Neuronal stem cell (in vitro differentiated cells): ENCODE results near the gene ANO1.
A peak's percentile ranks its signal among the peaks of the same experiment; 100 is the strongest.

Experiments
- DNase-seq: peaks from one replicate; pipeline ENCODE4 v3.0.0-alpha.2; 2013; ENCODE audit warnings: low spot score
- H2AFZ ChIP-seq: one replicate; pipeline ENCODE4 v1.6.1; 2013; ENCODE audit warnings: mild to moderate bottlenecking, low read length, inconsistent platforms
- H2AK5ac ChIP-seq: 2 replicates; pipeline ENCODE4 v1.6.1; 2013; ENCODE audit warnings: low read depth, mild to moderate bottlenecking, inconsistent platforms, low read length, moderate library complexity, mixed read lengths
- H2BK120ac ChIP-seq: 2 replicates; pipeline ENCODE4 v1.6.1; 2013; ENCODE audit warnings: low read depth, mild to moderate bottlenecking, inconsistent platforms, low read length, moderate library complexity, mixed read lengths
- H2BK12ac ChIP-seq: one replicate; pipeline ENCODE4 v1.6.1; 2013; ENCODE audit warnings: low read length, inconsistent platforms
- H2BK15ac ChIP-seq: 2 replicates; pipeline ENCODE4 v1.6.1; 2013; ENCODE audit warnings: mild to moderate bottlenecking, low read length, inconsistent platforms, mixed read lengths
- H2BK5ac ChIP-seq: one replicate; pipeline ENCODE4 v1.6.1; 2013; ENCODE audit warnings: inconsistent platforms, mild to moderate bottlenecking, low read length, moderate library complexity
- H3K14ac ChIP-seq: one replicate; pipeline ENCODE4 v1.6.1; 2013; ENCODE audit warnings: low read length, inconsistent platforms
- H3K18ac ChIP-seq: 2 replicates; pipeline ENCODE4 v1.6.1; 2013; ENCODE audit warnings: low read length, inconsistent platforms
- H3K23ac ChIP-seq: 2 replicates; pipeline ENCODE4 v1.6.1; 2013; ENCODE audit warnings: low read depth, mild to moderate bottlenecking, mixed read lengths, low read length, inconsistent platforms; ENCODE audit not compliant: poor library complexity
- H3K27ac ChIP-seq: replicated peaks from 3 replicates; pipeline ENCODE4 v1.5.1; 2013; ENCODE audit warnings: low read length, inconsistent platforms
- H3K27me3 ChIP-seq, 3 experiments: 2 replicates each; pipeline ENCODE4 v1.6.1; 2013; ENCODE audit warnings: low read length in 3 of 3, mild to moderate bottlenecking in 2 of 3, inconsistent platforms in 1 of 3, low read depth in 1 of 3, mixed read lengths in 1 of 3, moderate library complexity in 1 of 3; ENCODE audit not compliant: control insufficient read depth in 3 of 3, insufficient read depth in 3 of 3
- H3K36me3 ChIP-seq, 2 donors: replicated peaks in 1 of 2; 2 replicates each; pipeline ENCODE4 v1.6.1; 2013; ENCODE audit warnings: low read length in 2 of 2; ENCODE audit not compliant: control insufficient read depth in 2 of 2, insufficient read depth in 2 of 2
- H3K4ac ChIP-seq: 2 replicates; pipeline ENCODE4 v1.6.1; 2013; ENCODE audit warnings: inconsistent platforms, mild to moderate bottlenecking, low read length, moderate library complexity
- H3K4me1 ChIP-seq, 2 donors: 1 replicate in 1 of 2; 2 replicates in 1 of 2; pipeline ENCODE4 v1.6.1; 2013; ENCODE audit warnings: low read length in 2 of 2, low read depth in 1 of 2; ENCODE audit not compliant: control insufficient read depth in 2 of 2, insufficient read depth in 1 of 2
- H3K4me2 ChIP-seq: one replicate; pipeline ENCODE4 v1.6.1; 2013; ENCODE audit warnings: mild to moderate bottlenecking, low read length, inconsistent platforms; ENCODE audit not compliant: insufficient read depth, poor library complexity, severe bottlenecking
- H3K4me3 ChIP-seq, 2 donors: 2 replicates each; pipeline ENCODE4 v1.5.1; 2013; ENCODE audit warnings: low read length in 2 of 2, mild to moderate bottlenecking in 2 of 2, inconsistent platforms in 1 of 2, moderate library complexity in 1 of 2
- H3K79me1 ChIP-seq: one replicate; pipeline ENCODE4 v1.6.1; 2013; ENCODE audit warnings: low read depth, mild to moderate bottlenecking, inconsistent platforms, low read length, moderate library complexity
- H3K9ac ChIP-seq: one replicate; pipeline ENCODE4 v1.6.1; 2013; ENCODE audit warnings: mild to moderate bottlenecking, low read depth, low read length, inconsistent platforms; ENCODE audit not compliant: poor library complexity
- H3K9me3 ChIP-seq, 2 donors: replicated peaks in 1 of 2; 2 replicates each; pipeline versions ENCODE3 to v1.6.1; 2013; ENCODE audit warnings: low read length in 2 of 2, mild to moderate bottlenecking in 2 of 2, inconsistent platforms in 1 of 2, low read depth in 1 of 2, mixed read lengths in 1 of 2, moderate library complexity in 1 of 2; ENCODE audit not compliant: control insufficient read depth in 2 of 2, insufficient read depth in 1 of 2
- H4K8ac ChIP-seq: one replicate; pipeline ENCODE4 v1.6.1; 2013; ENCODE audit warnings: low read depth, mild to moderate bottlenecking, inconsistent platforms, low read length, moderate library complexity
- H4K91ac ChIP-seq: one replicate; pipeline ENCODE4 v1.6.1; 2013; ENCODE audit warnings: low read length, low read depth, mild to moderate bottlenecking, inconsistent platforms; ENCODE audit not compliant: poor library complexity
- WGBS, 2 donors: extraction: QIAGEN DNeasy Blood & Tissue Kit; methylation state at CpG; one replicate each; pipeline ENCODE4 v1.1.7; 2013; ENCODE audit warnings: missing lambda C conversion rate in 2 of 2, mixed read lengths in 1 of 2; ENCODE audit not compliant: insufficient read length in 2 of 2, insufficient replicate concordance in 1 of 2; ENCODE audit errors: extremely low coverage in 2 of 2; 5-methylcytosine and 5-hydroxymethylcytosine counted together

ANO1 gene

DNA sequence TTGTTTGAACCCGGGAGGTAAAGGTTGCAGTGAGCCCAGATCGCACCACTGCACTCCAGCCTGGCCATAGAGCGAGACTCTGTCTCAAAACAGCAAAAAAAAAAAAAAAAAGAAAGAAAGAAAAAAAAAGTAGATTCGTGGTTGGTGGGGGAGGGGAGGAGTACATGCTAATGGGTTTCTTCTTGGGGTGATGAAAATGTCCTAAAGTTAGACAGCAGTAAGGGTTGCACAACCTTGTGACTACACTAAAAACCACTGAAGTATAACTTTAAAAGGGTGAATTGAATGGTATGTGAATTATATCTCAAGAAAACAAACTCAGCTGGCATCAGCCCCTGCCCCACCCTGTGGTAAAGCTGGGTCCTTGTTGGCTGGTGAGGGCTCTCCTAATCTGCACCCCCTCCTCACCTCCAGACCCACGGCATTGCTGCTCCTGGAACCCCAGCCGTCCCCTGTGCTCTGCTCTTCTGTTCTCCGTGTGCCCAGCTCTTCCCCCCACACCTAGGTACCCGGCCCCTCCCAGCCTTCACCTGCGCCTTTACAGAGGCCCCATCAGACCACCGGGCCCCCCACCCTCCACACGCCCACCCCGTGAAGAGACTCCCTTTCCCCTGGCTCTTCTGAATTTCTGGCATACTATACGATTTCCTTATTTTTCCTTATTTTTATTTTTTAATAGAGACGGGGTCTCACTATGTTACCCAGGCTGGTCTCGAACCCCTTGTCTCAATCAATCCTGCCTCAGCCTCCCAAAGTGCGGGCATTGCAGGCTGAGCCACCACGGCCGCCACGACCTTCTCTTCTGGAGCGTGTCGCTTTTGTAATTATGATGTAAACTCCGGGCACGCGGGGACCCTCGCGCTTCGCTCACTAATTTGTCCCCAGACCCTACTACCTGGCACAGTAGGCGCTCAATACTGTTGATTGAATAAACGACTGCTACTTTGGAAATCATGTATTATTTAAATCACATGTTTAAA, 124.1 kb downstream of the ANO1 start:
- Histone ChIP-seq H4K91ac (no peak overlapping the region), H3K4me3 (peak overlapping the region in 1 of 2 donors; percentile 99), H3K4me2 (peak overlapping the region; percentile 76), H2AFZ (peak overlapping the region; percentile 87), H2AK5ac (peak overlapping the region; percentile 74), H2BK120ac (no peak overlapping the region), H3K27me3 (no peaks in the 10 kb centered on the region), H3K14ac (no peak overlapping the region), H3K27ac (no peak overlapping the region), H2BK12ac (no peak overlapping the region), H3K9ac (no peak overlapping the region), H3K79me1 (peaks cover 18% of the 10 kb centered on the region), H3K4ac (peak overlapping the region; percentile 10), H3K18ac (no peak overlapping the region), H2BK15ac (no peak overlapping the region), H2BK5ac (no peak overlapping the region), H3K9me3 (no peaks in the 10 kb centered on the region), H3K23ac (no peak overlapping the region), H4K8ac (no peak overlapping the region), H3K4me1 (peaks cover 8 to 9% of the 10 kb centered on the region in 2 donors), H3K36me3 (peaks cover 14 to 27% of the 10 kb centered on the region in 2 donors)
- 100% methylated on average over 1 of the region's 29 CpGs; no CpG with 5 or more reads in 1 of the 2 donors for WGBS, 2 donors
- no peak for DNase-seq

DNA sequence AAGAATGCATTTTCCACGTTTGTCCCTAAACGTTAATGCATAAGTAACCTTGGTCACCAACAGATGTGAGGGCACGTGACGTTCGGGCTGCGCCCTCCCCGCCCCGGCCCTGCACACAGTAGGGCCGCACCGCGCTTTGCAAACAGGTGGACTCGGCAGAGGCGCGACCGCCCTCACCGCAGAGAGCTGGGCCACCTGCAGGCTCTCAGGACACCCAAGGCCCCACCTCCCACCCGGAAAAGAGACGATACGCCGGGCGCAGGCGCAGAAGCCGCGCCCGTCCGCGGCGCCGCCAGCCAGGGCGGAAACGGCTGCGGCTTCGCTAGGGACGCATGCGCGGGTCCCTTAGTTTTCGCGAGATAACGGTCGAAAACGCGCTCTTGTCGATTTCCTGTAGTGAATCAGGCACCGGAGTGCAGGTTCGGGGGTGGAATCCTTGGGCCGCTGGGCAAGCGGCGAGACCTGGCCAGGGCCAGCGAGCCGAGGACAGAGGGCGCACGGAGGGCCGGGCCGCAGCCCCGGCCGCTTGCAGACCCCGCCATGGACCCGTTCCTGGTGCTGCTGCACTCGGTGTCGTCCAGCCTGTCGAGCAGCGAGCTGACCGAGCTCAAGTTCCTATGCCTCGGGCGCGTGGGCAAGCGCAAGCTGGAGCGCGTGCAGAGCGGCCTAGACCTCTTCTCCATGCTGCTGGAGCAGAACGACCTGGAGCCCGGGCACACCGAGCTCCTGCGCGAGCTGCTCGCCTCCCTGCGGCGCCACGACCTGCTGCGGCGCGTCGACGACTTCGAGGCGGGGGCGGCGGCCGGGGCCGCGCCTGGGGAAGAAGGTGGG, 125.0 kb downstream of the ANO1 start, which contains the start of gene FADD:
FADD (plus strand) TSS at position 377 of the 831 bp plus-strand sequence; CDS start at position 541, 164 bp downstream.
- H2BK15ac ChIP-seq = peak within 1 kb of the TSS; percentile 71
- peak; percentile 90 for DNase-seq
- H3K4me3 ChIP-seq = peak within 1 kb of the TSS; percentile 95 to 99
- peaks cover 21% of the 10 kb centered on the region for H3K79me1 ChIP-seq
- H3K27me3 ChIP-seq = no peaks in the 10 kb centered on the region
- peak within 1 kb of the TSS; percentile 76 for H3K4me2 ChIP-seq
- peak within 1 kb of the TSS; percentile 90 for H4K8ac ChIP-seq
- H2AFZ ChIP-seq = peak within 1 kb of the TSS; percentile 87
- peak within 1 kb of the TSS; percentile 99 for H3K18ac ChIP-seq
- no peaks in the 10 kb centered on the region for H3K9me3 ChIP-seq
- WGBS, 2 donors = no CpG with 5 or more reads among the region's 91 CpGs
- H3K9ac ChIP-seq = peak within 1 kb of the TSS; percentile 100
- H3K27ac ChIP-seq = peak within 1 kb of the TSS; percentile 65
- H3K36me3 ChIP-seq = peaks cover 19 to 36% of the 10 kb centered on the region in 2 donors
- peak within 1 kb of the TSS; percentile 50 for H2BK12ac ChIP-seq
- H3K14ac ChIP-seq = peak within 1 kb of the TSS; percentile 94
- peak within 1 kb of the TSS; percentile 80 for H2BK5ac ChIP-seq
- peak within 1 kb of the TSS; percentile 95 for H3K4ac ChIP-seq
- H2AK5ac ChIP-seq = peak within 1 kb of the TSS; percentile 91
- H3K23ac ChIP-seq = peak within 1 kb of the TSS; percentile 100
- peaks cover 8 to 9% of the 10 kb centered on the region in 2 donors for H3K4me1 ChIP-seq
- H4K91ac ChIP-seq = no peak within 1 kb of the TSS
- H2BK120ac ChIP-seq = peak within 1 kb of the TSS; percentile 74

DNA sequence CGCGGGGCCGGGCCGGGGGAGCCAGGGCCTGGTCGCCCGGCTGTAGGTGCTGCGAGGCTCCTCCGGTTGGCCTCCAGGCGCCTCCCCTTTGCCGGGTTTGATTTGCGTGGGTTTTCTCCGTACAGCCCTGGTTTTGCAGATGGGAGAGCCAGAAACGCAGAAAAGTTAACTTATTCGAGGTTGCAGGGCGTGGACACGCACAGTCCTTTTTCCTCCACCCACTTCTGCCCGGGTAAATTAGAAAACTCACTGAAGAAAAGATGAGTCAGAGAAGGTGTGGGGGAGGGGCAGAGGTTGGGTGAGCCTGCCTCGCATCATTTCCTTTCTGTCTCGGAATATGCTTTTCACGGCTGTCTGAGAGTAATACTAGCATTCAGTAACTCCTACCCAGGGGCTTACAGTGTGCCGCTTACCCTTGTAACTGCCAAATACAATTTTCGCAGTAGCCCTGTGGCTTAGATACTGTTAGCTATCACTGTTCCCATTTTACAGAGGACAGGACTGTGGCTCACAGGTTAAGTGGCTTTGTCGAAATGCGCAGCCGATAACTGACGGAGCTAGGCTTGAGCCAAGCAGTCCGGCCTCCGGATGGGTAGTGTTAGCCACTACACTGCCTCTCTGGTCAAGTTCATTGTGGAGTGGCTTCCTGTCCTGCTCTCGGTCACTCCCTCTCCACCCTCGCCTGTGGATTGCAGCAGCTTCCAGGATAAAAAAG, 125.8 kb downstream of the ANO1 start:
- WGBS, 2 donors = no CpG with 5 or more reads among the region's 30 CpGs
- Histone ChIP-seq H3K9ac (peak overlapping the region; percentile 100), H3K79me1 (peaks cover 21% of the 10 kb centered on the region), H2BK5ac (peak overlapping the region; percentile 80), H4K8ac (no peak overlapping the region), H2BK120ac (peak overlapping the region; percentile 74), H3K4me2 (peak overlapping the region; percentile 76), H2AK5ac (peak overlapping the region; percentile 91), H3K4me3 (peak overlapping the region; percentile 95 to 99), H3K18ac (peak overlapping the region; percentile 99), H2AFZ (peak overlapping the region; percentile 87), H3K23ac (peak overlapping the region; percentile 100), H4K91ac (no peak overlapping the region), H3K4me1 (peaks cover 8 to 9% of the 10 kb centered on the region in 2 donors), H3K27ac (no peak overlapping the region), H2BK12ac (no peak overlapping the region), H3K36me3 (peaks cover 21 to 44% of the 10 kb centered on the region in 2 donors), H3K14ac (peak overlapping the region; percentile 94), H3K27me3 (no peaks in the 10 kb centered on the region), H3K9me3 (no peaks in the 10 kb centered on the region), H3K4ac (peak overlapping the region; percentile 95), H2BK15ac (peak overlapping the region; percentile 71)
- DNase-seq = no peak
